HCT116 (cell line): ENCODE results near the gene CPLX3. TPM values are rescaled to one million over a fixed set of nuclear protein-coding genes. Genes with fewer than 3 reads are reported as not detected.

Source experiments
- ATAC-seq: fragments of 200-7000 bp; cut with Tn5 transposase; 2 replicates; pipeline ENCODE4 v1.9.1; 2020; ENCODE audit warnings: mild to moderate bottlenecking, moderate library complexity
- BruUV-seq: library from RNA; stranded (reverse); fragments of 400-500 nt; replicated peaks from 2 replicates; lab custom pipeline; 2021; lab: Mats Ljungman, UMichigan
- CTCF ChIA-PET: fragments of 300-600 bp; sonication (Branson Sonifier 250); formaldehyde crosslinking; loops from one replicate; lab custom pipeline; 2021; ENCODE audit warnings: antibody characterized with exemption; lab: Charles Lee
- POLR2A ChIA-PET: fragments of 300-600, 350-600 bp; sonication (Branson Sonifier 250); formaldehyde crosslinking; loops from one replicate; lab custom pipeline; 2021; ENCODE audit warnings: antibody characterized with exemption; lab: Charles Lee
- RAD21 ChIA-PET, 2 experiments: fragments of 300-600 bp; sonication (Branson Sonifier 250); formaldehyde crosslinking; loops; one replicate each; lab custom pipeline; 2023; ENCODE audit warnings: low total read pairs in 2 of 2; ENCODE audit not compliant: uncharacterized antibody in 2 of 2, unreplicated experiment in 2 of 2, low non-redundant PET in 1 of 2; lab: Charles Lee
- DNase-seq: peaks from one replicate; pipeline ENCODE4 v3.0.0-alpha.2; 2010; ENCODE audit warnings: low read depth, low spot score
- H2AFZ ChIP-seq: fragments of 200-600 bp; shearing (Covaris generic), sonication (generic); 2 replicates; pipeline ENCODE4 v1.6.1; 2017; ENCODE audit warnings: low read depth, mixed run types, mixed read lengths, antibody characterized with exemption, low read length; ENCODE audit not compliant: poor library complexity, severe bottlenecking
- H3K27ac ChIP-seq: 2 replicates; pipeline ENCODE4 v1.5.1; 2012; ENCODE audit warnings: low read depth, low read length
- H3K27me3 ChIP-seq: fragments of 200-600 bp; sonication (generic); 2 replicates; pipeline ENCODE4 v1.6.1; 2016; ENCODE audit warnings: mixed run types, low read length, mixed read lengths; ENCODE audit not compliant: insufficient read depth
- H3K36me3 ChIP-seq, 2 experiments: fragments of 200-500 bp in 1 of 2; fragments of 200-600 bp in 1 of 2; sonication (Bioruptor generic) in 1 of 2; sonication (generic) in 1 of 2; 2 replicates each; pipeline versions ENCODE4 v1.5.1 to v1.6.1; 2014 to 2016; ENCODE audit warnings: low read length in 2 of 2, inconsistent platforms in 1 of 2, mixed read lengths in 1 of 2, mixed run types in 1 of 2; ENCODE audit not compliant: insufficient read depth in 2 of 2, control insufficient read depth in 1 of 2
- H3K4me1 ChIP-seq, 2 experiments: fragments of 200-600 bp in 1 of 2; sonication (generic) in 1 of 2; 2 replicates each; pipeline versions ENCODE4 v1.5.1 to v1.6.1; 2012 to 2017; ENCODE audit warnings: low read length in 2 of 2, inconsistent platforms in 1 of 2, mild to moderate bottlenecking in 1 of 2, mixed read lengths in 1 of 2, mixed run types in 1 of 2, moderate library complexity in 1 of 2; ENCODE audit not compliant: insufficient read depth in 2 of 2, control insufficient read depth in 1 of 2
- H3K4me2 ChIP-seq: fragments of 200-600 bp; sonication (generic); 2 replicates; pipeline ENCODE4 v1.6.1; 2017; ENCODE audit warnings: mixed run types, low read length, mixed read lengths
- H3K4me3 ChIP-seq, 2 experiments: fragments of 200-600 bp in 1 of 2; sonication (generic) in 1 of 2; replicated peaks in 1 of 2; 2 replicates each; pipeline ENCODE4 v1.5.1; 2011 to 2016; ENCODE audit warnings: low read length in 2 of 2, control low read depth in 1 of 2, low read depth in 1 of 2, mild to moderate bottlenecking in 1 of 2, mixed read lengths in 1 of 2, mixed run types in 1 of 2
- H3K79me2 ChIP-seq: fragments of 200-600 bp; sonication (generic); 2 replicates; pipeline ENCODE4 v1.6.1; 2017; ENCODE audit warnings: mild to moderate bottlenecking, mixed run types, low read length, moderate library complexity, mixed read lengths; ENCODE audit not compliant: insufficient read depth
- H3K9ac ChIP-seq: fragments of 200-600 bp; sonication (generic); 2 replicates; pipeline ENCODE4 v1.6.1; 2016; ENCODE audit warnings: low read length, mixed read lengths
- H3K9me2 ChIP-seq: fragments of 200-600 bp; sonication (generic), shearing (Covaris generic); 2 replicates; pipeline ENCODE4 v1.6.1; 2017; ENCODE audit warnings: mixed run types, mild to moderate bottlenecking, moderate library complexity; ENCODE audit not compliant: insufficient read depth
- H3K9me3 ChIP-seq, 2 experiments: fragments of 200-500 bp in 1 of 2; fragments of 200-600 bp in 1 of 2; sonication (Bioruptor generic) in 1 of 2; sonication (generic) in 1 of 2; 2 replicates each; pipeline ENCODE4 v1.6.1; 2014 to 2017; ENCODE audit warnings: low read length in 2 of 2, mixed read lengths in 2 of 2, inconsistent platforms in 1 of 2, low read depth in 1 of 2, mild to moderate bottlenecking in 1 of 2, mixed run types in 1 of 2, moderate library complexity in 1 of 2; ENCODE audit not compliant: control insufficient read depth in 1 of 2, insufficient read depth in 1 of 2
- H4K20me1 ChIP-seq: fragments of 200-600 bp; sonication (generic), shearing (Covaris generic); 2 replicates; pipeline ENCODE4 v1.6.1; 2017; ENCODE audit warnings: mixed run types, mild to moderate bottlenecking, moderate library complexity; ENCODE audit not compliant: insufficient read depth
- CEBPB ChIP-seq: IDR thresholded peaks from 2 replicates; pipeline ENCODE4 v1.6.1; 2012; ENCODE audit warnings: low read depth
- CTCF ChIP-seq, 3 experiments: fragments of 200-600 bp in 1 of 3; sonication (generic) in 1 of 3; IDR thresholded peaks in 2 of 3; conservative IDR thresholded peaks in 1 of 3; 2 replicates each; pipeline ENCODE4 v1.5.1; 2012 to 2017; ENCODE audit warnings: low read depth in 2 of 3, low read length in 2 of 3, antibody characterized with exemption in 1 of 3, borderline replicate concordance in 1 of 3, control low read depth in 1 of 3, mild to moderate bottlenecking in 1 of 3, mixed read lengths in 1 of 3, mixed run types in 1 of 3, moderate library complexity in 1 of 3; ENCODE audit not compliant: insufficient read depth in 1 of 3
- EGR1 ChIP-seq: IDR thresholded peaks from 2 replicates; pipeline ENCODE4 v1.6.1; 2012; ENCODE audit warnings: low read depth
- ELF1 ChIP-seq: IDR thresholded peaks from 2 replicates; pipeline ENCODE4 v1.6.1; 2012; ENCODE audit warnings: low read depth, borderline replicate concordance
- EZH2 ChIP-seq: fragments of 200-600 bp; sonication (generic); IDR thresholded peaks from 2 replicates; pipeline ENCODE4 v1.6.1; 2017; ENCODE audit warnings: antibody characterized with exemption, mixed run types
- EZH2phosphoT487 ChIP-seq: fragments of 200-600 bp; IDR thresholded peaks from 2 replicates; pipeline ENCODE4 v1.6.1; 2018; ENCODE audit warnings: antibody characterized with exemption, borderline replicate concordance
- FOSL1 ChIP-seq: IDR thresholded peaks from 2 replicates; pipeline ENCODE4 v1.6.1; 2012; ENCODE audit warnings: low read depth
- JUND ChIP-seq: IDR thresholded peaks from 2 replicates; pipeline ENCODE4 v1.6.1; 2012
- MAX ChIP-seq: IDR thresholded peaks from 2 replicates; pipeline ENCODE4 v1.6.1; 2012
- POLR2A ChIP-seq: IDR thresholded peaks from 2 replicates; pipeline ENCODE4 v1.7.0; 2011; ENCODE audit warnings: borderline replicate concordance; ENCODE audit not compliant: insufficient read depth, insufficient read length; ENCODE audit errors: extremely low read depth
- SP1 ChIP-seq: IDR thresholded peaks from 2 replicates; pipeline ENCODE4 v1.6.1; 2012; ENCODE audit warnings: low read depth
- SRF ChIP-seq: IDR thresholded peaks from 2 replicates; pipeline ENCODE4 v1.6.1; 2012; ENCODE audit warnings: low read depth
- YY1 ChIP-seq: IDR thresholded peaks from 2 replicates; pipeline ENCODE4 v1.6.1; 2011; ENCODE audit warnings: low read length, low read depth, moderate library complexity, mild to moderate bottlenecking; ENCODE audit not compliant: insufficient replicate concordance; ENCODE audit errors: extremely low read depth
- ZFX ChIP-seq: fragments of 450-650 bp; IDR thresholded peaks from 2 replicates; pipeline ENCODE4 v1.6.1; 2017
- ZNF274 ChIP-seq: fragments of 200-500 bp; sonication (Bioruptor generic); IDR thresholded peaks from 2 replicates; pipeline ENCODE4 v1.6.1; 2014; ENCODE audit warnings: mild to moderate bottlenecking, low read depth, low read length, inconsistent platforms
- intact Hi-C: fragments of 100-400 bp; cut with micrococcal nuclease; formaldehyde crosslinking; loops from 2 replicates; pipeline ENCODE4 v1.10.0; 2022
- total RNA-seq: library from RNA; stranded (reverse); gene quantifications from one replicate; pipeline ENCODE4 v1.2.1, GENCODE V29; 2021; ENCODE audit not compliant: unreplicated experiment
- TF ChIP-seq, protein P1 (sequence below): IDR thresholded peaks from 2 replicates; pipeline ENCODE4 v1.6.1; 2012; ENCODE audit warnings: low read depth
- TF ChIP-seq, protein P2 (sequence below): IDR thresholded peaks from 2 replicates; pipeline ENCODE4 v1.6.1; 2012
- TF ChIP-seq, protein P3 (sequence below): IDR thresholded peaks from 2 replicates; pipeline ENCODE4 v1.6.1; 2011; ENCODE audit warnings: mild to moderate bottlenecking, low read length, moderate library complexity; ENCODE audit not compliant: insufficient replicate concordance; ENCODE audit errors: extremely low read depth

The CPLX3 gene
- total RNA-seq, 1 experiment from 2014 or later, result not detected

GRCh38 chr15:74840851-74841775 lies 14.7 kb downstream of the CPLX3 start:
- Histone ChIP-seq H3K4me3 (no peak overlapping the region; a peak in 1 of 4 replicates), H3K27me3 (no peaks in the 10 kb centered on the region), H3K4me1 (peaks cover 9 to 21% of the 10 kb centered on the region in 2 experiments; a peak in 3 of 4 replicates), H4K20me1 (no peaks in the 10 kb centered on the region), H3K9ac (no peak overlapping the region), H3K9me2 (no peaks in the 10 kb centered on the region), H3K36me3 (peaks cover 6 to 12% of the 10 kb centered on the region in 2 experiments; a peak in 2 of 4 replicates)
- no TSS peak for BruUV-seq
- RAD21 ChIA-PET, result no interaction called here
- POLR2A ChIA-PET, result no interaction called here
- DNase-seq (no peak), ATAC-seq (no peak)
- intact Hi-C loops, result no loop called here
- TF ChIP-seq MAX, result no peak
- TF ChIP-seq, protein P1, sequence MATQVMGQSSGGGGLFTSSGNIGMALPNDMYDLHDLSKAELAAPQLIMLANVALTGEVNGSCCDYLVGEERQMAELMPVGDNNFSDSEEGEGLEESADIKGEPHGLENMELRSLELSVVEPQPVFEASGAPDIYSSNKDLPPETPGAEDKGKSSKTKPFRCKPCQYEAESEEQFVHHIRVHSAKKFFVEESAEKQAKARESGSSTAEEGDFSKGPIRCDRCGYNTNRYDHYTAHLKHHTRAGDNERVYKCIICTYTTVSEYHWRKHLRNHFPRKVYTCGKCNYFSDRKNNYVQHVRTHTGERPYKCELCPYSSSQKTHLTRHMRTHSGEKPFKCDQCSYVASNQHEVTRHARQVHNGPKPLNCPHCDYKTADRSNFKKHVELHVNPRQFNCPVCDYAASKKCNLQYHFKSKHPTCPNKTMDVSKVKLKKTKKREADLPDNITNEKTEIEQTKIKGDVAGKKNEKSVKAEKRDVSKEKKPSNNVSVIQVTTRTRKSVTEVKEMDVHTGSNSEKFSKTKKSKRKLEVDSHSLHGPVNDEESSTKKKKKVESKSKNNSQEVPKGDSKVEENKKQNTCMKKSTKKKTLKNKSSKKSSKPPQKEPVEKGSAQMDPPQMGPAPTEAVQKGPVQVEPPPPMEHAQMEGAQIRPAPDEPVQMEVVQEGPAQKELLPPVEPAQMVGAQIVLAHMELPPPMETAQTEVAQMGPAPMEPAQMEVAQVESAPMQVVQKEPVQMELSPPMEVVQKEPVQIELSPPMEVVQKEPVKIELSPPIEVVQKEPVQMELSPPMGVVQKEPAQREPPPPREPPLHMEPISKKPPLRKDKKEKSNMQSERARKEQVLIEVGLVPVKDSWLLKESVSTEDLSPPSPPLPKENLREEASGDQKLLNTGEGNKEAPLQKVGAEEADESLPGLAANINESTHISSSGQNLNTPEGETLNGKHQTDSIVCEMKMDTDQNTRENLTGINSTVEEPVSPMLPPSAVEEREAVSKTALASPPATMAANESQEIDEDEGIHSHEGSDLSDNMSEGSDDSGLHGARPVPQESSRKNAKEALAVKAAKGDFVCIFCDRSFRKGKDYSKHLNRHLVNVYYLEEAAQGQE, result no peak
- no peak for TF ChIP-seq ZNF274
- no peak for TF ChIP-seq ZFX
- no peak for TF ChIP-seq EGR1
- TF ChIP-seq YY1, result no peak
- no peak for TF ChIP-seq EZH2
- TF ChIP-seq JUND, result no peak
- no peak for TF ChIP-seq ELF1
- no peak for TF ChIP-seq CEBPB
- TF ChIP-seq SRF, result no peak
- TF ChIP-seq FOSL1, result no peak
- TF ChIP-seq SP1, result no peak
- TF ChIP-seq, protein P2, sequence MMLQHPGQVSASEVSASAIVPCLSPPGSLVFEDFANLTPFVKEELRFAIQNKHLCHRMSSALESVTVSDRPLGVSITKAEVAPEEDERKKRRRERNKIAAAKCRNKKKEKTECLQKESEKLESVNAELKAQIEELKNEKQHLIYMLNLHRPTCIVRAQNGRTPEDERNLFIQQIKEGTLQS, result no peak
- TF ChIP-seq POLR2A, result no peak
- no peak for TF ChIP-seq EZH2phosphoT487
- TF ChIP-seq CTCF (IDR thresholded peaks at IDR 0.05 in 2 of 3, conservative IDR thresholded peaks at IDR 0.05 in 1 of 3; ENCODE audit: borderline replicate concordance in 1 of 3, insufficient read depth in 1 of 3, low read depth in 2 of 3, low read length in 2 of 3), result no peak
- TF ChIP-seq, protein P3, sequence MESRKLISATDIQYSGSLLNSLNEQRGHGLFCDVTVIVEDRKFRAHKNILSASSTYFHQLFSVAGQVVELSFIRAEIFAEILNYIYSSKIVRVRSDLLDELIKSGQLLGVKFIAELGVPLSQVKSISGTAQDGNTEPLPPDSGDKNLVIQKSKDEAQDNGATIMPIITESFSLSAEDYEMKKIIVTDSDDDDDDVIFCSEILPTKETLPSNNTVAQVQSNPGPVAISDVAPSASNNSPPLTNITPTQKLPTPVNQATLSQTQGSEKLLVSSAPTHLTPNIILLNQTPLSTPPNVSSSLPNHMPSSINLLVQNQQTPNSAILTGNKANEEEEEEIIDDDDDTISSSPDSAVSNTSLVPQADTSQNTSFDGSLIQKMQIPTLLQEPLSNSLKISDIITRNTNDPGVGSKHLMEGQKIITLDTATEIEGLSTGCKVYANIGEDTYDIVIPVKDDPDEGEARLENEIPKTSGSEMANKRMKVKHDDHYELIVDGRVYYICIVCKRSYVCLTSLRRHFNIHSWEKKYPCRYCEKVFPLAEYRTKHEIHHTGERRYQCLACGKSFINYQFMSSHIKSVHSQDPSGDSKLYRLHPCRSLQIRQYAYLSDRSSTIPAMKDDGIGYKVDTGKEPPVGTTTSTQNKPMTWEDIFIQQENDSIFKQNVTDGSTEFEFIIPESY, result no peak
- TF ChIP-seq, all 23 proteins: peak for 0
- Histone ChIP-seq H2AFZ (no peak overlapping the region), H3K27ac (no peak overlapping the region), H3K4me2 (0 out of 2 replicates have a peak overlapping the region, but pooled peaks have one; percentile 90), H3K9me3 (no peaks in the 10 kb centered on the region), H3K79me2 (peaks cover 6% of the 10 kb centered on the region; the same call in 1 of the 2 replicates)
- CTCF ChIA-PET, result interaction anchor here (1.7 kb wide), 1 partner anchor 70 kb away, joined by 8 read pairs; no protein-coding TSS in a partner anchor
